B cell (primary cell): ENCODE measurements around the gene ZC3H18. TPM values are rescaled to one million over a fixed set of nuclear protein-coding genes. Genes with fewer than 3 reads are reported as not detected.

ENCODE experiments used
- ATAC-seq: fragments of 200-7000 bp; cut with Tn5 transposase; one replicate; pipeline ENCODE4 v1.10.0; 2021; ENCODE audit warnings: low read depth, mild to moderate bottlenecking, moderate number of reproducible peaks, moderate library complexity
- CTCF ChIA-PET: fragments of 350-600 bp; sonication (Branson Sonifier 250); formaldehyde crosslinking; loops from one replicate; lab custom pipeline; 2021; ENCODE audit warnings: antibody characterized with exemption, inconsistent platforms; lab: Charles Lee
- POLR2A ChIA-PET: fragments of 350-600 bp; sonication (Branson Sonifier 250); formaldehyde crosslinking; loops from one replicate; lab custom pipeline; 2021; ENCODE audit warnings: antibody characterized with exemption; lab: Charles Lee
- DNase-seq: peaks from one replicate; pipeline ENCODE4 v3.0.0; 2013
- H2AFZ ChIP-seq: 2 replicates; pipeline ENCODE4 v1.6.1; 2012; ENCODE audit warnings: mild to moderate bottlenecking, low read depth, low read length; ENCODE audit not compliant: insufficient read depth, poor library complexity, severe bottlenecking
- H3K27ac ChIP-seq, 2 donors: 1 replicate in 1 of 2; 2 replicates in 1 of 2; pipeline ENCODE4 v1.5.1; 2012 to 2013; ENCODE audit warnings: low read length in 2 of 2, mild to moderate bottlenecking in 2 of 2, moderate library complexity in 1 of 2
- H3K27me3 ChIP-seq, 4 experiments: fragments of 200-600 bp in 1 of 4; sonication (generic) in 1 of 4; replicated peaks in 1 of 4; 1 replicate in 2 of 4; 2 replicates in 2 of 4; pipeline versions ENCODE4 v1.6.1 to v1.7.0; 2013 to 2016; ENCODE audit warnings: low read length in 3 of 4, mild to moderate bottlenecking in 2 of 4, mixed read lengths in 1 of 4, moderate library complexity in 1 of 4; ENCODE audit not compliant: insufficient read depth in 4 of 4, control insufficient read depth in 3 of 4; ENCODE audit errors: control extremely low read depth in 1 of 4
- H3K36me3 ChIP-seq, 2 experiments: replicated peaks in 1 of 2; 1 replicate in 1 of 2; 2 replicates in 1 of 2; pipeline versions ENCODE4 v1.6.1 to v1.7.1; 2013; ENCODE audit warnings: low read length in 1 of 2; ENCODE audit not compliant: insufficient read depth in 2 of 2, control insufficient read depth in 1 of 2; ENCODE audit errors: control extremely low read depth in 1 of 2, extremely low read depth in 1 of 2
- H3K4me1 ChIP-seq, 2 donors: fragments of 200-600 bp in 1 of 2; sonication (generic) in 1 of 2; 1 replicate in 1 of 2; 2 replicates in 1 of 2; pipeline versions ENCODE4 v1.5.1 to v1.6.1; 2013 to 2017; ENCODE audit warnings: low read length in 2 of 2; ENCODE audit not compliant: control insufficient read depth in 2 of 2, insufficient read depth in 2 of 2
- H3K4me2 ChIP-seq: replicated peaks from 2 replicates; pipeline ENCODE3; 2012; ENCODE audit warnings: mild to moderate bottlenecking, low read depth, low read length; ENCODE audit not compliant: poor library complexity, severe bottlenecking
- H3K4me3 ChIP-seq, 5 experiments: fragments of 200-600 bp in 1 of 5; sonication (generic) in 1 of 5; 1 replicate in 3 of 5; 2 replicates in 2 of 5; pipeline versions ENCODE4 v1.5.1 to v1.7.0; 2011 to 2016; ENCODE audit warnings: low read length in 4 of 5, mild to moderate bottlenecking in 4 of 5, low read depth in 2 of 5, control low read depth in 1 of 5, moderate library complexity in 1 of 5; ENCODE audit not compliant: insufficient read depth in 1 of 5; ENCODE audit errors: control extremely low read depth in 1 of 5, extremely low read depth in 1 of 5
- H3K79me2 ChIP-seq: fragments of 200-600 bp; sonication (generic); one replicate; pipeline ENCODE4 v1.6.0; 2016; ENCODE audit warnings: low read length; ENCODE audit not compliant: control insufficient read depth, insufficient read depth
- H3K9ac ChIP-seq: fragments of 200-600 bp; sonication (generic); 2 replicates; pipeline ENCODE4 v1.6.1; 2017; ENCODE audit warnings: mild to moderate bottlenecking, low read length, moderate library complexity
- H3K9me3 ChIP-seq, 3 donors: one replicate each; pipeline versions ENCODE4 v1.6.1 to v1.7.1; 2013; ENCODE audit warnings: low read length in 2 of 3; ENCODE audit not compliant: control insufficient read depth in 2 of 3, insufficient read depth in 1 of 3; ENCODE audit errors: control extremely low read depth in 1 of 3
- H4K20me1 ChIP-seq: 2 replicates; pipeline ENCODE4 v1.6.0; 2012; ENCODE audit warnings: mild to moderate bottlenecking, low read length; ENCODE audit not compliant: insufficient read depth, control insufficient read depth, poor library complexity, severe bottlenecking
- H3K27ac Mint-ChIP-seq: one replicate; pipeline ENCODE4 v1.8.0; 2021; ENCODE audit warnings: mixed read lengths
- H3K27me3 Mint-ChIP-seq: one replicate; pipeline ENCODE4 v1.8.0; 2021; ENCODE audit warnings: mixed read lengths
- H3K4me1 Mint-ChIP-seq: one replicate; pipeline ENCODE4 v1.8.0; 2021; ENCODE audit warnings: mixed read lengths
- H3K4me3 Mint-ChIP-seq: one replicate; pipeline ENCODE4 v1.8.0; 2021; ENCODE audit warnings: mixed read lengths
- H3K9me3 Mint-ChIP-seq: one replicate; pipeline ENCODE4 v1.8.0; 2022; ENCODE audit warnings: mixed read lengths; ENCODE audit not compliant: insufficient read depth
- EZH2 ChIP-seq: IDR thresholded peaks from 2 replicates; pipeline ENCODE4 v1.6.1; 2012; ENCODE audit warnings: borderline replicate concordance, low read depth, mild to moderate bottlenecking, moderate library complexity, low read length; ENCODE audit not compliant: insufficient read depth, poor library complexity, severe bottlenecking
- WGBS: methylation state at CpG from one replicate; pipeline ENCODE4 v1.1.5; 2013; ENCODE audit warnings: missing lambda C conversion rate; ENCODE audit not compliant: insufficient coverage; 5-methylcytosine and 5-hydroxymethylcytosine counted together
- intact Hi-C: fragments of 100-400 bp; cut with micrococcal nuclease; formaldehyde crosslinking; loops from one replicate; pipeline ENCODE4 v1.10.0; 2022
- polyA plus RNA-seq: library from polyadenylated mRNA; depleted of rRNA; stranded (reverse); fragments of >200 nt; gene quantifications from 2 replicates; pipeline ENCODE4 v1.2.3, GENCODE V29; 2012
- total RNA-seq, 2 donors: library from RNA; stranded (reverse); fragments of 120-200 nt in 1 of 2; gene quantifications; 1 replicate in 1 of 2; 2 replicates in 1 of 2; pipeline versions ENCODE4 v1.2.3 to v1.2.4, GENCODE V29; 2013 to 2022
- TF ChIP-seq, protein P1 (sequence below): fragments of 200-600 bp; IDR thresholded peaks from one replicate; pipeline ENCODE4 v1.8.0; 2022; ENCODE audit warnings: antibody characterized with exemption, mild to moderate bottlenecking

ZC3H18 gene
- total and polyA plus RNA-seq, 2 donors (not counting 1 experiment from before 2014, with no cell fraction given): 40.4 to 74.2 TPM

- no peak overlapping the region for H3K27ac ChIP-seq
- peak; percentile 23 for ATAC-seq
- peak overlapping the region in 4 of 5 experiments; percentile 8 to 17 (median 12) for H3K4me3 ChIP-seq
- WGBS: 15% methylated on average over 43 of the region's 45 CpGs
- H4K20me1 ChIP-seq: peaks cover 78% of the 10 kb centered on the region
- TF ChIP-seq, protein P1, sequence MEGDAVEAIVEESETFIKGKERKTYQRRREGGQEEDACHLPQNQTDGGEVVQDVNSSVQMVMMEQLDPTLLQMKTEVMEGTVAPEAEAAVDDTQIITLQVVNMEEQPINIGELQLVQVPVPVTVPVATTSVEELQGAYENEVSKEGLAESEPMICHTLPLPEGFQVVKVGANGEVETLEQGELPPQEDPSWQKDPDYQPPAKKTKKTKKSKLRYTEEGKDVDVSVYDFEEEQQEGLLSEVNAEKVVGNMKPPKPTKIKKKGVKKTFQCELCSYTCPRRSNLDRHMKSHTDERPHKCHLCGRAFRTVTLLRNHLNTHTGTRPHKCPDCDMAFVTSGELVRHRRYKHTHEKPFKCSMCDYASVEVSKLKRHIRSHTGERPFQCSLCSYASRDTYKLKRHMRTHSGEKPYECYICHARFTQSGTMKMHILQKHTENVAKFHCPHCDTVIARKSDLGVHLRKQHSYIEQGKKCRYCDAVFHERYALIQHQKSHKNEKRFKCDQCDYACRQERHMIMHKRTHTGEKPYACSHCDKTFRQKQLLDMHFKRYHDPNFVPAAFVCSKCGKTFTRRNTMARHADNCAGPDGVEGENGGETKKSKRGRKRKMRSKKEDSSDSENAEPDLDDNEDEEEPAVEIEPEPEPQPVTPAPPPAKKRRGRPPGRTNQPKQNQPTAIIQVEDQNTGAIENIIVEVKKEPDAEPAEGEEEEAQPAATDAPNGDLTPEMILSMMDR: no peak
- no peak for TF ChIP-seq EZH2
- H3K9ac ChIP-seq: peak overlapping the region; percentile 14
- ChIA-PET CTCF (interaction anchor here (0.8 to 2.2 kb wide), 3 partner anchors 46 to 98 kb away, joined by 3 to 7 read pairs (median 3); no protein-coding TSS in a partner anchor), POLR2A (interaction anchor here (0.5 to 3.0 kb wide), 8 partner anchors 10 to 64 kb away, joined by 3 to 32 read pairs (median 4); partner anchors contain the start of gene CYBA)
- peaks cover 0 to 37% (median 0%) of the 10 kb centered on the region in 3 donors for H3K9me3 ChIP-seq
- H3K4me3 Mint-ChIP-seq: peak overlapping the region; percentile 74
- peaks cover 0 to 8% (median 0%) of the 10 kb centered on the region in 4 experiments for H3K27me3 ChIP-seq
- peak overlapping the region; percentile 60 for H3K27ac Mint-ChIP-seq
- no peak overlapping the region for H2AFZ ChIP-seq
- DNase-seq: peak; percentile 59
- peaks cover 0 to 19% of the 10 kb centered on the region in 2 experiments for H3K36me3 ChIP-seq
- H3K79me2 ChIP-seq: peaks cover 16% of the 10 kb centered on the region
- H3K4me2 ChIP-seq: peak overlapping the region; percentile 70
- intact Hi-C loops: loop anchor here (10.0 kb wide), 1 partner anchor 145 kb away; the partner anchor contains the start of gene PIEZO1
- no peaks in the 10 kb centered on the region for H3K9me3 Mint-ChIP-seq
- H3K27me3 Mint-ChIP-seq: no peaks in the 10 kb centered on the region
- H3K4me1 ChIP-seq: peaks cover 55 to 68% of the 10 kb centered on the region in 2 donors
- H3K4me1 Mint-ChIP-seq: peaks cover 74% of the 10 kb centered on the region
Observed at GRCh38 chr16:88639231-88640038, 69.2 kb downstream of the ZC3H18 start.
